GM04503 (cell line): ENCODE results near the gene KIF1A.
"Not testable (repeated sequence)": the region's sequence is repeated elsewhere in the genome, so short reads cannot be mapped to it uniquely, and the experiment has no call there.

Experiments
- DNase-seq: peaks from one replicate; pipeline ENCODE4 v3.0.0-alpha.2; 2012; ENCODE audit warnings: low read depth

The KIF1A gene

DNA sequence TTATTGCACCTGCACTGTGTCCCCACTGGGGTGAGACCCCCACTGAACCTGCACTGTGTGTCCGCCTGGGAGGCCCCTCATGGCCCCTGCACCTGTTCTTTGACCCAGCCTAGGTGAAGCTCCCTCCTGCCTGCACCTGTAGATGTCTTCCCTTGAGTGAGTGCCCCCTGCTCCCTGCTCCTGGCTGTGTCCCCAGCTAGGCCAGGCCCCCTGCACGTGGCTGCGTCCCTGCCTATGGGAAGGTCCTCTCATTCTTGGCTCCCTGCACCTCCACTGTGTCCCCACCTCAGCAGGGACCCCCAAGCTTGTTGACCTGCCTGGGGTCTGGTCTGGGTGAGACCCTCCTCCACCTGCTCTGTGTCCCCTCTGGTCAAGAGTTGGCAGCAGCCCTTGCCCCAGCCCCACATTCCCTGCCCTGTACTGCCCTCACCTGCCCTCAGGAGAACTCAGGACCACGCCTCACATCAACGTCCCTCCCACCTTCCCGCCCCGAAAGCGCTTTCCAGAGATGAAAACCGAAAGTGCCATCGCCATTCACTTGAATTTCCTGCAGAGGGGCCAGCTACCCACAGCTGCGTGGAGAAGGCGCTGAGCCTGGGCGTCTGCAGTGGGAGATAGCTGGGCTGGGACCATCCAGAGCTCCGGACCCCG lies 136.6 kb downstream of the KIF1A start:
- not testable (repeated sequence) for DNase-seq

DNA sequence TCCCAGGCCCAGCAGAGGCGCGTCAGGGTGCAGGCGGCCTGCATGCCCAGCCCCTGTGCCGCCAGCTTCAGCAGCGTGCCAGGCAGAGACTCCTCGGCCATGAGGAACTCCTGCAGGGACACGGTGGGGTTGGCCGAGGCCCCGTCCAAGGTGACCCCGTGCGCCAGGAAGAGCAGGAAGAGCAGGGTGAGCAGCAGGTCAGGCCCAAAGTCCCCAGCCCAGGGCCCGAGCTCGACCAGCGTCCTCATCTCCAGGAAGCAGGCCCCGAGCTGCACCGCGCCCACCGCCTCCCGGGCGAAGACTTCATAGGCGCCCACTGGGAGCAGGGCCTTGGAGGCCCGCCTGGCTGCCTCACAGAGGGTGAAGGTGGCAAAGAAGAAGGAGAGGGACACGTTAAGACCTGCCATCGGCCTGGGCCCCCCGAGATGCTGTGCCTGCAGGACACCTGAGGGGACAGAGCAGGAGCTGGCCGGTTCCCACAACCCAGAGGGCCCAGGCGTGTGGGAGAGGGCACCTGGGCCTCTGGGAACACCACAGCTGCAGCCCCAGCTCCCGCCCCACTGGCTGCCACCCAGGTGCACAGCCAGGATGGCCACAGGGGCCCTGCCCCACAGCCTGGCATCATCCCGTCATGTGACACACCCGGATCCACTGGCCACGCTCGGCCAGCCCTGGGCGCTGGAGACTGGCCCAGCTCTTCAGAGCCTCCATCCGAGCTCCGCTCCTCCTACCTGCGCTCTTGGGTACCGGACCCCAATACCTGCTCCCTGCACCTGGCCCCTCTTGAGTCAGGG lies 137.4 kb downstream of the KIF1A start, which contains the start of gene AQP12B:
Gene AQP12B, minus strand, starts transcription at position 455 of the 794 bp plus-strand sequence. Its CDS starts 48 bp downstream, at position 407.
- not testable (repeated sequence) for DNase-seq

GRCh38 chr2:240680185-240680584 lies 139.8 kb downstream of the KIF1A start:
- DNase-seq = not testable (repeated sequence)

GRCh38 chr2:240678909-240679308 lies 141.1 kb downstream of the KIF1A start:
- DNase-seq = not testable (repeated sequence)

GRCh38 chr2:240678043-240678442 lies 142.0 kb downstream of the KIF1A start:
- DNase-seq = not testable (repeated sequence)

DNA sequence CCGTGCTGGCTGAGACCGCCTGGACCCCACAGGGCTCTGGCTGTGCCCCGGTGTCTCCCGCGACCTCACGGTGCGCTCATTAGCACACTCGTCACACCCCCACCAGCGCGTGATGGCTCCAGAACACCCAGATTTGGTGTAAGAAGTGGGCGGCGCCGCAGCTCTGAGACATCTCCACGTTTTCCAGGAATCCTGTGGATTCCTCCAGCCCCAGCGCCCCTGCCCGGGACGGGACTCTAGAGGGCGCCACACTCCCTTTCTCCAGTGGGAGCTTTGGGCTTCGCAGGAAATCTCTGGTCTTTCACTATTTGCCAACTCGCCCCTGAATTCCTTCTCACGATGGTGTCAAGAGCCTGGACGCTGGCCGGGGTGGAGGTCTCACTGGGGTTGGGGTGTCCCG lies 144.7 kb downstream of the KIF1A start:
- DNase-seq = not testable (repeated sequence)

DNA sequence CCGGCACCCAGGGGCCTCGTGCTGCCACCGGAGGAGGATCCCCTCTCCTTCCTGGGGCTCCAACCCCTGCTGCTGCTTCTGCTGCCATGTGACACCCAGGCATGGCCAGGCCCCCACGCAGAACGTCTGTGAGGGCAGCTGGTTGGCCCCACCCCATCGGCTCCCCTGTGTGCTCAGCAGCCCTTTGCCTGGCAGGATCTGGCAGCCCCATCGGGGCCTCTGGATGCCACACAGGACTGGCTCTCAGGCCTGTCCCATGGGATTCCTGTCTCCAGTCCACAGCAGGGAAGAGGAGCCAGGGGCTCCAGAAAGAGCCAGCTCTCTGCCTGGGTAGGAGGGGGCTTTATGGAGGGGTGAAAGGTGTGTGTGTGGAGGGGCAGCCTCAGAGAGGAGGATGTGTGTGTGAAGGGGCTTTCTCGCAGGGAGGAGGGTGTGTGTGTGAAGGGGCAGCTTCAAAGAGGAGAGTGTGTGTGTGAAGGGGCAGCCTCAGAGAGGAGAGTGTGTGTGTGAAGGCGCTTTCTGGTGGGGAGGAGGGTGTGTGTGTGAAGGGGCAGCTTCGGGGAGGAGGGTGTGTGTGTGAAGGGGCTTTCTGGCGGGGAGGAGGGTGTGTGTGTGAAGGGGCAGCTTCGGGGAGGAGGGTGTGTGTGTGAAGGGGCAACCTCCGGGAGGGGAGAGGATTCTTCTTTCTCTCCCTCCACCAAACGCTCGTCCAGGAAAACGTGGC lies 145.4 kb downstream of the KIF1A start:
- not testable (repeated sequence) for DNase-seq

DNA sequence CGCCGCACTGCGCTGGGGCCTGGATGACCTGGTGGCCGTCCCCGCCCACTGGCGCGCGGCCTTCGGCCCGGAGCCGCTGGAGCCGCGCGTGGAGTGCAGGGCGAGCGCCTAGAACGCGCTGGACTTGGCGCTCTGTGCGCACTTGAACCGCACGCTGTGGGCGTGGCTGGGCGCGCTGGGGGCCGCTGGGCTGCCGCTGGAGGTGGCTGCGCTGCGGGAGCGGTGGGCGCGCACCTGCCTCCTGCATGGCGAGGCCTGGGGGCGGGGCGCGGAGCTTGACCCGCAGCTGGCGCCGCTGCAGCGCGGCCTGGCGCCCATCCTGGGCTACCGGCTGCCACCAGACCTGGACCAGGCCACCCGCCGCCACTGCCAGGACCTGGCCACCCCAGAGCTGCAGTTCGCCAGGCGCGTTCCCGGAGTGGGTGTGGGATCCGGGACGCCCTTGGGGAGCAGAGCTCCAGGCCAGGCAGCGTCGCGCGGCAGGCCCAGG lies 147.3 kb downstream of the KIF1A start:
- DNase-seq = no peak

DNA sequence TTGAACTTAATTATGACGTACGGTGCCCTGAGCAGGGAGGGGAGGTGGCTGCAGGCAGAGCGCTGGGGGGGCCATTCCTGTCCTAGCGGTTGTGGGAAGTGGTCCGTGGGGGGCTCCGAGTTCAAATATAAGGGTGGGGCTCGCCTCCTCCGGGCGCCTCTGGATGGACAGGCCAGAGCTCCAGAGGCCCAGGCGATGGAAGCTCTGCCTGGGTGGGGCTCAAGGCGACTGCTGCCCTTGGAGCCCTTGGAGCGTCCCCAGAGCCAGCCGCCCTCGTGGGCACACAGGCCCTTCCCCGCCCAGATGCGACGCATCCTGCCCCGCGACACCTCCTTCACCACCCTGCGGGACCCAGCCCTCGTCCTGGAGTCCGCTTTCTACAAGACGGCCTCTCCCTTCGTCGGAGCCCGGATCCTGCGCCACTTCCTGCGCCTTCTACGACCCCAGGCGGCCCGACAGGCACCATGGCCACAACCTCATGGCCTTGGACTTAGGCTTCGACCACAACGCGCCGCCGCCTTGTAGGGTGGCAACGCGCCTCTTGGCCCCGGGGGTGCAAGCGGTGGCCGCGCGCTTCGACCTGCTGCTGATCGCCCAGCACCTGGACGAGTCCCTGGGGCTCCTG lies 147.8 kb downstream of the KIF1A start:
- DNase-seq = no peak

DNA sequence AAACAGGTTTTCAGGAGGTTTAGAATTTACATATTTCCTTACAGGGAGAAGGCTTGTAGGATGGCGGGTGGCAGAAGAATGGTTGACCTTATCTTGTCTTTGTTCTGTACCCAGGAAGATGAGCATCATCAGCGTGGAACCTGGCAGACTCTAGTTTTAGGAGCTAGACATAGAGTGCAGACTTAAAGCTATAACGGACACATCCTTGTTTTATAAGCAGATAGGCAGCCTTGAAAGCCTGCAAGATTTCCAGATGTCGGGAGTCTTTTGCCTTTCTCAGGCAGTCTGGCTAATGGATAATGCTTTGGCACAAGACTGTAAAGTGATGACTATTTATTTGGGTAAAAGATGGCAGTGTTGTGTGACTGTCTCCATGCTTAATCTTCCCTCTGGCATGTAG lies 149.1 kb downstream of the KIF1A start:
- DNase-seq = no peak

- DNase-seq = no peak
Observed at GRCh38 chr2:240670402-240670801, 149.6 kb downstream of the KIF1A start.

DNA sequence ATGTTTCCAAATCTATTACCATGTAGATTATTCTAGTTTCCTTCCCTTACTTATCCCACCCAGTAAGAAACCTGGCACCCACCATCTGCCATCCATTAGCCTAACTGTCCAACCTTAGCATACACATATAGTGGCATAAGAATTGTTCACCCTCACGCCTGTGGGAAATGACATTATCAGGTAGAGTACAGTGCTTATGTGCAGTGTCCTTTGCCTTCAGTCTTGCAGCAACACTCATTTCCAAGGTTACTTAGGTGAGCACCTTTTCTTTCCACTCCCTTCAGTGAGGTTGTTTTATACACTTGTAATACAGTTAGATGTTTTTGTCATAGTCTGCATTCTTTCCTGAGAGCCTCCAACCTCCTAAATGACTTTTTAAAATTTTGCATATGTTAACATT lies 155.4 kb downstream of the KIF1A start:
- no peak for DNase-seq
